ENCODE measurements around the gene SIRT1. TPM values are rescaled to one million over a fixed set of nuclear protein-coding genes. Genes with fewer than 3 reads are reported as not detected.

The SIRT1 gene
- total and polyA plus RNA-seq, 2 of the 4 experiments (the other 2 are of a cell fraction), result 9.5 to 12.9 TPM

DNA sequence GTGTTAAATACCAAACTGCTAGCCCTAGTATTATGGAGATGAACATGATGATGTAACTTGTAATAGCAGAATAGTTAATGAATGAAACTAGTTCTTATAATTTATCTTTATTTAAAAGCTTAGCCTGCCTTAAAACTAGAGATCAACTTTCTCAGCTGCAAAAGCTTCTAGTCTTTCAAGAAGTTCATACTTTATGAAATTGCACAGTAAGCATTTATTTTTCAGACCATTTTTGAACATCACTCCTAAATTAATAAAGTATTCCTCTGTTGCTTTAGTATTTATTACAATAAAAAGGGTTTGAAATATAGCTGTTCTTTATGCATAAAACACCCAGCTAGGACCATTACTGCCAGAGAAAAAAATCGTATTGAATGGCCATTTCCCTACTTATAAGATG lies 33.2 kb downstream of the SIRT1 start:
- in situ Hi-C loops (cut with MboI; ENCODE audit: low sequenced_read_pairs), result no loop called here

More for the DNA sequence above, 33.2 kb downstream of the SIRT1 start:
- Histone ChIP-seq H2AFZ (replicated peaks; ENCODE audit: low read length, poor library complexity) (no peak overlapping the region), H3K14ac (replicated peaks; ENCODE audit: low read depth, low read length) (no peak overlapping the region), H3K9me3 (ENCODE audit: control insufficient read depth, insufficient read depth, low read length) (no peaks in the 10 kb centered on the region), H4K5ac (ENCODE audit: low read depth, low read length) (no peak overlapping the region), H3K18ac (ENCODE audit: low read depth, low read length) (no peak overlapping the region), H2BK120ac (ENCODE audit: low read depth, low read length) (no peak overlapping the region), H4K20me1 (ENCODE audit: insufficient read depth, low read length) (no peaks in the 10 kb centered on the region), H3K27ac (ENCODE audit: insufficient read depth, low read length) (no peak overlapping the region), H3K4me1 (ENCODE audit: control insufficient read depth, insufficient read depth, low read length) (no peaks in the 10 kb centered on the region), H3K23ac (ENCODE audit: low read depth, low read length) (no peak overlapping the region), H3K36me3 (ENCODE audit: control insufficient read depth, insufficient read depth, low read length) (peaks cover 15% of the 10 kb centered on the region), H3K4me2 (ENCODE audit: low read depth, low read length) (no peak overlapping the region), H3K4me3 (ENCODE audit: insufficient read depth, low read depth, low read length) (no peak overlapping the region), H3K27me3 (ENCODE audit: control insufficient read depth, insufficient read depth, low read length) (no peaks in the 10 kb centered on the region), H3K9me1 (ENCODE audit: insufficient read depth, low read length) (no peaks in the 10 kb centered on the region), H3K4ac (ENCODE audit: low read depth, low read length) (no peak overlapping the region), H2BK5ac (ENCODE audit: low read depth, low read length, poor library complexity, severe bottlenecking) (no peak overlapping the region), H2BK15ac (ENCODE audit: low read depth, low read length) (no peak overlapping the region), H4K91ac (ENCODE audit: insufficient read depth, low read depth, low read length) (no peak overlapping the region), H3K9ac (ENCODE audit: low read depth, low read length) (no peak overlapping the region), H2AK5ac (ENCODE audit: low read depth, low read length) (no peak overlapping the region), H3K56ac (ENCODE audit: extremely low read depth, insufficient read depth, low read length) (no peak overlapping the region), H2AK9ac (replicated peaks; ENCODE audit: low read depth, low read length, poor library complexity) (no peak overlapping the region), H2BK20ac (ENCODE audit: low read depth, low read length) (no peak overlapping the region), H4K8ac (ENCODE audit: low read depth in 2 of 2, low read length in 2 of 2) (no peak overlapping the region), H3K79me1 (ENCODE audit: low read depth in 1 of 2, low read length in 2 of 2) (peaks cover 12 to 19% of the 10 kb centered on the region in 2 experiments; a peak in 1 of 4 replicates)
- ChIA-PET CTCF (no interaction called here), POLR2A (ENCODE audit: unreplicated experiment) (no interaction called here)
- intact Hi-C loops (cut with micrococcal nuclease) (no loop called here), dilution Hi-C loops (cut with HindIII; ENCODE audit: low sequenced_read_pairs, unreplicated experiment) (no loop called here)
- no CpG with 5 or more reads among the region's 1 CpG for WGBS, 2 experiments (ENCODE audit: extremely low coverage in 2 of 2, insufficient read length in 1 of 2)
- no peak for TF ChIP-seq POLR2A (IDR thresholded peaks at IDR 0.05; ENCODE audit: low read depth, low read length)
- peak; percentile 98 for TF ChIP-seq MAFK (IDR thresholded peaks at IDR 0.05; ENCODE audit: low read depth, low read length)
- DNase-seq (no peak), ATAC-seq (ENCODE audit: low read depth) (no peak)
- BruUV-seq (replicated peaks), result no TSS peak
